Stimulated activated CD4-positive, alpha-beta T cell treated with anti-CD3 and anti-CD28 coated beads, Interleukin-12 subunit alpha, Interleukin-12 subunit beta, amount 100 ng/mL, for 4 hours (primary cell): ENCODE results near the gene IQCK.

Source experiments
- DNase-seq: peaks from one replicate; pipeline ENCODE4 v3.0.0-alpha.2; 2020

The IQCK gene

GRCh38 chr16:19808061-19808641, 90.1 kb downstream of the IQCK start:
- no peak for DNase-seq

GRCh38 chr16:19809121-19809635, 91.1 kb downstream of the IQCK start:
- DNase-seq: no peak

GRCh38 chr16:19809693-19810092, 91.6 kb downstream of the IQCK start:
- DNase-seq: no peak

GRCh38 chr16:19810817-19811731, 93.0 kb downstream of the IQCK start:
- DNase-seq: no peak

- DNase-seq: no peak
Observed at GRCh38 chr16:19812986-19813385, 94.9 kb downstream of the IQCK start.

GRCh38 chr16:19815418-19815817, 97.3 kb downstream of the IQCK start:
- DNase-seq: no peak

GRCh38 chr16:19817122-19817521, 99.1 kb downstream of the IQCK start:
- no peak for DNase-seq

- DNase-seq: no peak
Observed at GRCh38 chr16:19817875-19818274, 99.8 kb downstream of the IQCK start.

GRCh38 chr16:19822533-19822932, 104.5 kb downstream of the IQCK start:
- no peak for DNase-seq

- DNase-seq: no peak
Observed at GRCh38 chr16:19823322-19823721, 105.3 kb downstream of the IQCK start.

GRCh38 chr16:19824216-19824615, 106.1 kb downstream of the IQCK start:
- DNase-seq: no peak

GRCh38 chr16:19829844-19830692, 112.0 kb downstream of the IQCK start:
- no peak for DNase-seq

GRCh38 chr16:19830902-19831560, 113.0 kb downstream of the IQCK start:
- DNase-seq: no peak

GRCh38 chr16:19831678-19832077, 113.6 kb downstream of the IQCK start:
- no peak for DNase-seq

- no peak for DNase-seq
Observed at GRCh38 chr16:19833176-19833575, 115.1 kb downstream of the IQCK start.

GRCh38 chr16:19833581-19833980, 115.5 kb downstream of the IQCK start:
- no peak for DNase-seq

GRCh38 chr16:19835196-19835595, 117.1 kb downstream of the IQCK start:
- DNase-seq: no peak

GRCh38 chr16:19835968-19836421, 117.9 kb downstream of the IQCK start:
- no peak for DNase-seq

- no peak for DNase-seq
Observed at GRCh38 chr16:19837331-19837980, 119.4 kb downstream of the IQCK start.

GRCh38 chr16:19837984-19838707, 120.1 kb downstream of the IQCK start:
- DNase-seq: no peak

- DNase-seq: no peak
Observed at GRCh38 chr16:19840524-19841110, 122.5 kb downstream of the IQCK start.
